Measurements from ENCODE around the gene CDCA4.
A peak's percentile ranks its signal among the peaks of the same experiment; 100 is the strongest.

- no peak for TF ChIP-seq POLR2A (IDR thresholded peaks at IDR 0.05)
- TF ChIP-seq EP300 (IDR thresholded peaks at IDR 0.05), result no peak
- peak in 1 of 2 donors; percentile 13 for TF ChIP-seq CTCF (IDR thresholded peaks at IDR 0.05)
Measured at GRCh38 chr14:105013150-105013785, 7.6 kb downstream of the CDCA4 start.
